Measurements from ENCODE around the gene FAT1.

The FAT1 gene

GRCh38 chr4:186560647-186561046 lies 163.0 kb downstream of the FAT1 start:
- H3K27me3 ChIP-seq (replicated peaks in 2 of 5; ENCODE audit: control insufficient read depth in 4 of 5, insufficient read depth in 5 of 5, low read length in 4 of 5), result peaks cover 4 to 11% (median 9%) of the 10 kb centered on the region in 5 experiments
- ChIA-PET CTCF (no interaction called here), POLR2A (no interaction called here)
- H3K9me3 ChIP-seq (ENCODE audit: control extremely low read depth in 1 of 5, control insufficient read depth in 4 of 5, insufficient read depth in 2 of 5, low read depth in 1 of 5, low read length in 4 of 5), result no peaks in the 10 kb centered on the region
- H3K4me1 ChIP-seq (ENCODE audit: control extremely low read depth in 1 of 4, control insufficient read depth in 4 of 4, insufficient read depth in 4 of 4, low read length in 3 of 4), result no peaks in the 10 kb centered on the region
- no peaks in the 10 kb centered on the region for H3K36me3 ChIP-seq (ENCODE audit: control insufficient read depth in 4 of 4, insufficient read depth in 4 of 4, low read length in 3 of 4)
- H3K4me3 ChIP-seq (ENCODE audit: control insufficient read depth in 1 of 7, extremely low read depth in 1 of 7, insufficient read depth in 4 of 7, low read depth in 2 of 7, low read length in 6 of 7), result no peak overlapping the region
- no peak overlapping the region for H3K27ac ChIP-seq (ENCODE audit: insufficient read depth in 1 of 2, low read depth in 1 of 2, low read length in 2 of 2, poor library complexity in 1 of 2, severe bottlenecking in 2 of 2)
- 92% methylated on average over 3 of the region's 3 CpGs for WGBS (ENCODE audit: insufficient coverage)
- DNase-seq, result no peak

GRCh38 chr4:186557486-186557885 lies 166.2 kb downstream of the FAT1 start:
- Histone ChIP-seq H3K4me3 (ENCODE audit: control insufficient read depth in 1 of 7, extremely low read depth in 1 of 7, insufficient read depth in 4 of 7, low read depth in 2 of 7, low read length in 6 of 7) (no peak overlapping the region), H3K36me3 (ENCODE audit: control insufficient read depth in 4 of 4, insufficient read depth in 4 of 4, low read length in 3 of 4) (no peaks in the 10 kb centered on the region), H3K9me3 (ENCODE audit: control extremely low read depth in 1 of 5, control insufficient read depth in 4 of 5, insufficient read depth in 2 of 5, low read depth in 1 of 5, low read length in 4 of 5) (peaks cover 0 to 2% (median 0%) of the 10 kb centered on the region in 5 experiments), H3K27me3 (replicated peaks in 2 of 5; ENCODE audit: control insufficient read depth in 4 of 5, insufficient read depth in 5 of 5, low read length in 4 of 5) (peaks cover 4 to 43% (median 16%) of the 10 kb centered on the region in 5 experiments), H3K4me1 (ENCODE audit: control extremely low read depth in 1 of 4, control insufficient read depth in 4 of 4, insufficient read depth in 4 of 4, low read length in 3 of 4) (peaks cover 0 to 6% (median 0%) of the 10 kb centered on the region in 4 experiments), H3K27ac (ENCODE audit: insufficient read depth in 1 of 2, low read depth in 1 of 2, low read length in 2 of 2, poor library complexity in 1 of 2, severe bottlenecking in 2 of 2) (no peak overlapping the region)
- WGBS (ENCODE audit: insufficient coverage), result 92% methylated on average over 3 of the region's 3 CpGs
- ChIA-PET CTCF (interaction anchor here (1.0 kb wide), 1 partner anchor 9 kb away, joined by 3 read pairs; no protein-coding TSS in a partner anchor), POLR2A (no interaction called here)
- DNase-seq, result no peak

- Histone ChIP-seq H3K27me3 (replicated peaks in 2 of 5; ENCODE audit: control insufficient read depth in 4 of 5, insufficient read depth in 5 of 5, low read length in 4 of 5) (peaks cover 4 to 44% (median 16%) of the 10 kb centered on the region in 5 experiments), H3K27ac (ENCODE audit: insufficient read depth in 1 of 2, low read depth in 1 of 2, low read length in 2 of 2, poor library complexity in 1 of 2, severe bottlenecking in 2 of 2) (no peak overlapping the region), H3K4me1 (ENCODE audit: control extremely low read depth in 1 of 4, control insufficient read depth in 4 of 4, insufficient read depth in 4 of 4, low read length in 3 of 4) (peaks cover 0 to 6% (median 0%) of the 10 kb centered on the region in 4 experiments), H3K36me3 (ENCODE audit: control insufficient read depth in 4 of 4, insufficient read depth in 4 of 4, low read length in 3 of 4) (no peaks in the 10 kb centered on the region), H3K4me3 (ENCODE audit: control insufficient read depth in 1 of 7, extremely low read depth in 1 of 7, insufficient read depth in 4 of 7, low read depth in 2 of 7, low read length in 6 of 7) (no peak overlapping the region), H3K9me3 (ENCODE audit: control extremely low read depth in 1 of 5, control insufficient read depth in 4 of 5, insufficient read depth in 2 of 5, low read depth in 1 of 5, low read length in 4 of 5) (peaks cover 0 to 2% (median 0%) of the 10 kb centered on the region in 5 experiments)
- WGBS (ENCODE audit: insufficient coverage), result 84% methylated on average over 4 of the region's 7 CpGs
- POLR2A ChIA-PET, result no interaction called here
- CTCF ChIA-PET, result interaction anchor here (1.0 kb wide), 1 partner anchor 9 kb away, joined by 3 read pairs; no protein-coding TSS in a partner anchor
- no peak for DNase-seq
Measured at GRCh38 chr4:186557061-186557460, 166.6 kb downstream of the FAT1 start.

- WGBS (ENCODE audit: insufficient coverage), result 4% methylated on average over 65 of the region's 91 CpGs
- ChIA-PET POLR2A (no interaction called here), CTCF (no interaction called here)
- H3K4me1 ChIP-seq (ENCODE audit: control extremely low read depth in 1 of 4, control insufficient read depth in 4 of 4, insufficient read depth in 4 of 4, low read length in 3 of 4), result peaks cover 0 to 6% (median 0%) of the 10 kb centered on the region in 4 experiments
- peaks cover 4 to 46% (median 16%) of the 10 kb centered on the region in 5 experiments for H3K27me3 ChIP-seq (replicated peaks in 2 of 5; ENCODE audit: control insufficient read depth in 4 of 5, insufficient read depth in 5 of 5, low read length in 4 of 5)
- no peak within 1 kb of the TSS for H3K4me3 ChIP-seq (ENCODE audit: control insufficient read depth in 1 of 7, extremely low read depth in 1 of 7, insufficient read depth in 4 of 7, low read depth in 2 of 7, low read length in 6 of 7)
- no peak within 1 kb of the TSS for H3K27ac ChIP-seq (ENCODE audit: insufficient read depth in 1 of 2, low read depth in 1 of 2, low read length in 2 of 2, poor library complexity in 1 of 2, severe bottlenecking in 2 of 2)
- H3K9me3 ChIP-seq (ENCODE audit: control extremely low read depth in 1 of 5, control insufficient read depth in 4 of 5, insufficient read depth in 2 of 5, low read depth in 1 of 5, low read length in 4 of 5), result peaks cover 0 to 2% (median 0%) of the 10 kb centered on the region in 5 experiments
- no peak for DNase-seq
- no peaks in the 10 kb centered on the region for H3K36me3 ChIP-seq (ENCODE audit: control insufficient read depth in 4 of 4, insufficient read depth in 4 of 4, low read length in 3 of 4)
Measured at GRCh38 chr4:186554914-186555827, 168.5 kb downstream of the FAT1 start, which contains the start of gene MTNR1A. Gene MTNR1A (minus strand): TSS chr4:186555567. CDS start chr4:186555365, 202 bp downstream.

- CTCF ChIA-PET, result no interaction called here
- WGBS (ENCODE audit: insufficient coverage), result 5% methylated on average over 12 of the region's 12 CpGs
- H3K4me3 ChIP-seq (ENCODE audit: control insufficient read depth in 1 of 7, extremely low read depth in 1 of 7, insufficient read depth in 4 of 7, low read depth in 2 of 7, low read length in 6 of 7), result no peak overlapping the region
Measured at GRCh38 chr4:186554539-186554913, 169.1 kb downstream of the FAT1 start.

GRCh38 chr4:186553717-186554116 lies 169.9 kb downstream of the FAT1 start:
- CTCF ChIA-PET, result no interaction called here
- 70% methylated on average over 12 of the region's 13 CpGs for WGBS (ENCODE audit: insufficient coverage)
- POLR2A ChIA-PET, result no interaction called here

More at GRCh38 chr4:186554539-186554913, 169.1 kb downstream of the FAT1 start:
- Histone ChIP-seq H3K27ac (ENCODE audit: insufficient read depth in 1 of 2, low read depth in 1 of 2, low read length in 2 of 2, poor library complexity in 1 of 2, severe bottlenecking in 2 of 2) (no peak overlapping the region), H3K36me3 (ENCODE audit: control insufficient read depth in 4 of 4, insufficient read depth in 4 of 4, low read length in 3 of 4) (no peaks in the 10 kb centered on the region), H3K4me1 (ENCODE audit: control extremely low read depth in 1 of 4, control insufficient read depth in 4 of 4, insufficient read depth in 4 of 4, low read length in 3 of 4) (peaks cover 0 to 6% (median 0%) of the 10 kb centered on the region in 4 experiments), H3K9me3 (ENCODE audit: control extremely low read depth in 1 of 5, control insufficient read depth in 4 of 5, insufficient read depth in 2 of 5, low read depth in 1 of 5, low read length in 4 of 5) (peaks cover 0 to 2% (median 0%) of the 10 kb centered on the region in 5 experiments), H3K27me3 (replicated peaks in 2 of 5; ENCODE audit: control insufficient read depth in 4 of 5, insufficient read depth in 5 of 5, low read length in 4 of 5) (peaks cover 4 to 46% (median 16%) of the 10 kb centered on the region in 5 experiments)
- no peak for DNase-seq
- POLR2A ChIA-PET, result no interaction called here

GRCh38 chr4:186551849-186552248 lies 171.8 kb downstream of the FAT1 start:
- H3K4me3 ChIP-seq (ENCODE audit: control insufficient read depth in 1 of 7, extremely low read depth in 1 of 7, insufficient read depth in 4 of 7, low read depth in 2 of 7, low read length in 6 of 7), result no peak overlapping the region
- peaks cover 0 to 6% (median 0%) of the 10 kb centered on the region in 4 experiments for H3K4me1 ChIP-seq (ENCODE audit: control extremely low read depth in 1 of 4, control insufficient read depth in 4 of 4, insufficient read depth in 4 of 4, low read length in 3 of 4)
- POLR2A ChIA-PET, result no interaction called here
- DNase-seq, result no peak
- H3K27ac ChIP-seq (ENCODE audit: insufficient read depth in 1 of 2, low read depth in 1 of 2, low read length in 2 of 2, poor library complexity in 1 of 2, severe bottlenecking in 2 of 2), result no peak overlapping the region
- peaks cover 0 to 3% (median 0%) of the 10 kb centered on the region in 5 experiments for H3K9me3 ChIP-seq (ENCODE audit: control extremely low read depth in 1 of 5, control insufficient read depth in 4 of 5, insufficient read depth in 2 of 5, low read depth in 1 of 5, low read length in 4 of 5)
- H3K36me3 ChIP-seq (ENCODE audit: control insufficient read depth in 4 of 4, insufficient read depth in 4 of 4, low read length in 3 of 4), result no peaks in the 10 kb centered on the region
- CTCF ChIA-PET, result no interaction called here
- H3K27me3 ChIP-seq (replicated peaks in 2 of 5; ENCODE audit: control insufficient read depth in 4 of 5, insufficient read depth in 5 of 5, low read length in 4 of 5), result peaks cover 4 to 42% (median 11%) of the 10 kb centered on the region in 5 experiments
- WGBS (ENCODE audit: insufficient coverage), result 100% methylated on average over 1 of the region's 2 CpGs

More at GRCh38 chr4:186553717-186554116, 169.9 kb downstream of the FAT1 start:
- Histone ChIP-seq H3K36me3 (ENCODE audit: control insufficient read depth in 4 of 4, insufficient read depth in 4 of 4, low read length in 3 of 4) (no peaks in the 10 kb centered on the region), H3K4me3 (ENCODE audit: control insufficient read depth in 1 of 7, extremely low read depth in 1 of 7, insufficient read depth in 4 of 7, low read depth in 2 of 7, low read length in 6 of 7) (no peak overlapping the region), H3K27ac (ENCODE audit: insufficient read depth in 1 of 2, low read depth in 1 of 2, low read length in 2 of 2, poor library complexity in 1 of 2, severe bottlenecking in 2 of 2) (no peak overlapping the region), H3K9me3 (ENCODE audit: control extremely low read depth in 1 of 5, control insufficient read depth in 4 of 5, insufficient read depth in 2 of 5, low read depth in 1 of 5, low read length in 4 of 5) (peaks cover 0 to 2% (median 0%) of the 10 kb centered on the region in 5 experiments), H3K27me3 (replicated peaks in 2 of 5; ENCODE audit: control insufficient read depth in 4 of 5, insufficient read depth in 5 of 5, low read length in 4 of 5) (peaks cover 4 to 46% (median 16%) of the 10 kb centered on the region in 5 experiments), H3K4me1 (ENCODE audit: control extremely low read depth in 1 of 4, control insufficient read depth in 4 of 4, insufficient read depth in 4 of 4, low read length in 3 of 4) (peaks cover 0 to 6% (median 0%) of the 10 kb centered on the region in 4 experiments)
- DNase-seq, result no peak
